ENCODE data around the gene SCN4A.
"Not testable (repeated sequence)": the region's sequence is repeated elsewhere in the genome, so short reads cannot be mapped to it uniquely, and the experiment has no call there.

Gene SCN4A

DNA sequence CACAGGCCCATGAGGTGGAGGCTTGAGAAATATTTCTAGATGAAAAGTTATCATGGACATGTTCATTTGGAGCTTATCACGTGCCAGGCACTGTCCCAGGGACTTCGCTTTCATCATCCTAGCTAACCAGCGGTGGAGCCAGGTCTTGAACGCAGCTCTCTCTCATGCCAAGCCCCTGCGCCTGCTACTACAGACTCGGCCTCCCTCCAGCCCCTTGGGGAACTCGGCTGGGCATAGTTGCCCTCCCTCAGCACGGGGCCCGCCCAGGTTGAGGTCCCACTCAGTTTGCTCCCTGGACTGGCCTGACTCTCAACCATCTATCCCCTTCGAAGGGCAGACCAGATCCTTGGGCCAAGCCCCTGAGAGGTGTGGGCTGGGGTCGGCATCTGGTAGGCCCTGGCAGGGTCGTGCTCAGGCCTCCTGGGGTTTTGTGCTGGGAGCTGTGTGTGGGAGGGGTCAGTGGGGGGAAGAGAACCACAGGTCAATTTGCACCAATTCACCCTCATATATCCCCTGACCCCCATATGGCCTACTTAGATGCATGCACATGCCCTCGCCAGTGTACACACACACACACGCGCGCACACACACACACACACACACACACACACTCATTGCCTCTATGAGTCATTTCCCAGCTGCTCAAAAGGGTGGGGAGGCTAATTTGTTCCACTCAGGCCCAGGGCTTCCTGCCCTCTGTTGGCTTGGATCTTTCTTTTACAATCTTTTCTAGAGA is 12.1 kb upstream of the SCN4A start:
- DNase-seq: peak; percentile 87

GRCh38 chr17:63984236-63984635 is 11.5 kb upstream of the SCN4A start:
- DNase-seq: no peak

- DNase-seq: no peak
Observed at GRCh38 chr17:63983320-63983719, 10.6 kb upstream of the SCN4A start.

GRCh38 chr17:63982641-63983040 is 9.9 kb upstream of the SCN4A start:
- not testable (repeated sequence) for DNase-seq

GRCh38 chr17:63978272-63979200 is 5.8 kb upstream of the SCN4A start:
- no peak for DNase-seq

GRCh38 chr17:63976702-63977101 is 4.0 kb upstream of the SCN4A start:
- no peak for DNase-seq

- DNase-seq: no peak
Observed at GRCh38 chr17:63975541-63976092, 2.9 kb upstream of the SCN4A start.

- DNase-seq: peak; percentile 66
Observed at GRCh38 chr17:63974594-63975192, 2.0 kb upstream of the SCN4A start.

DNA sequence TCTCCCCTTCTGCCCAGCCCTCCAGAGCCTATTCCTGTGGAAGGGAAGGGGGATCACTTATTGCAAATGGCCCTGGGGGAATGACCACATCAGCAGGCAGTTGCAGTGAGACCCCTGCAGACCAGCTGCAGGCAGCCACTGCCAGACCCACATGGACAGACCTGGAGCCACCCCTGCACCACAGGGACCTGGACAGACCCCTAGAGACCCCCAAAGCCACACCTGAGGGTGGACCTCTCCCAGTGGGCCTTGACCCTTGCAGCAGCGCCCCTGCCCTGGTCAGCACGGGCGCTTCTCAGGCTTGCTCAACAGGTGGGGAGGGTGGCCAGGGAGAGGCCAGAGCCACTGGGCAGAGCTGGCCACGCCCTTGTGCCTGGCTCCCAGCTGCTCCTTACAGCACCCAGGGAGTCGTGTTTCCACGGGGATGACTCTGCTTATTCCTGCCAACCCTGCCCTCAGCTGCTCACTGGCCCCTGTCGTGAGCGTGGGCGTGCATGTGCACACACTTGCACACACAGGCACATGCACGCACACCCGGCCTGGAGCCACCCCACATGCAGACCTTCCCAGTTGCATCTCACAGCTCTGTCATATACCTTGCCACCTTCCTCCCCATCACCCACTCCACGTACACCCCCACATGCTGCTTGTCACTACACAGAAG is 1.3 kb upstream of the SCN4A start:
- DNase-seq: peak; percentile 30

DNA sequence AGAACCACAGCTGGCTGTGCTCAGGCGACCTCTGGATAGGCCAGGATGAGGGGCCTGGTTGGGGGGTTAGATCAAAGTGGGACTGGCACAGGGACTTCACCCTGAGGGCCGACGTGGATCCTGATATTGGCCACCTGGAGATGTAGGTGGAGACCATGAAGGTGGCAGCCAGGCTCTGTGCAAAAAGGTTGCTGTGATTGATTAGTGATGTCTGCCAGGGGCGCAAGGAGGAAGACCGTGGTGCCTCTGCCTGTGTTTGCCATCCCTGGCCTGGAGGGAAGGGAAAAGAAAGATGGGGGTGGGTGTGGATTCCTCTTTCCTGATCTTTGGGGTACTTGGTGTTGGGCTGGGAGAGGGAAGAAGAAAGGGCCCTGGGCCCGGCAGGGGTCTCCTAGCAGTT is 529 bp upstream of the SCN4A start:
- DNase-seq: no peak

DNA sequence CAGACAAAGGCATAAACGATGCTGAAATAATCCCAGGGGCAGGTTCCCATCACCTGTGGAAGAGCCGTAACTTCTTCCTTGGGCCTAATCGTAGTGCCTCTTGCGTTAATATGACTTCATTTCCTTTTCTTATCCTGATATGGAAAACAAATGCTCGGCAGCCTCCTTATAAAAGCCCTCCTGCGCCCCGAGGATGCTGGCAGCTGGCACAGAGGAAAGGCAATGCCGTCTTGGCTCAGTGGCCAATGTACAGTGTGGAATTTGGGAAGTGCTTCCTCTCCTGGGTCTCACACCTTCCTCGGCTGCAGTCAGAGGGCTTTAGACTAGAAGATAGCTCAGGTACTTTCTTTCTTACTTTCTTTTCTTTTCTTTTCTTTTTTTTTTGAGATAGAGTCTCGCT is 3.4 kb downstream of the SCN4A start:
- DNase-seq: no peak

DNA sequence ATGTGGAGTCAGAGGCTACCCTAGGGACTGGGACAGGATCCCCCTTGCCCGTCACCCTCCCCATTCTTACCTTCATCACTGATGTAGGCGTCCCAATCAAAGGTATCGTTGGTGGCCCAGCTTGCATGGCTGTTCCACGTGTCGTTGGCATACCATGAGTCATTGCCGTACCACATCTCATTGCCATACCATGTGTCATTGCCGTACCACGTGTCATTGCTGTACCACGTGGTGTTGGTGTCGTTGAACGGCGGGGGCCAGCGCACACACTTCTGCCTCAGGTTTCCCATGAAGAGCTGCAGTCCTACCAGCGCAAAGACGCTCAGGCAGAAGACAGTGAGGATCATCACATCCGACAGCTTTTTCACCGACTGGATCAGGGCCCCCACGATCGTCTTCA is 4.8 kb downstream of the SCN4A start:
- DNase-seq: no peak

DNA sequence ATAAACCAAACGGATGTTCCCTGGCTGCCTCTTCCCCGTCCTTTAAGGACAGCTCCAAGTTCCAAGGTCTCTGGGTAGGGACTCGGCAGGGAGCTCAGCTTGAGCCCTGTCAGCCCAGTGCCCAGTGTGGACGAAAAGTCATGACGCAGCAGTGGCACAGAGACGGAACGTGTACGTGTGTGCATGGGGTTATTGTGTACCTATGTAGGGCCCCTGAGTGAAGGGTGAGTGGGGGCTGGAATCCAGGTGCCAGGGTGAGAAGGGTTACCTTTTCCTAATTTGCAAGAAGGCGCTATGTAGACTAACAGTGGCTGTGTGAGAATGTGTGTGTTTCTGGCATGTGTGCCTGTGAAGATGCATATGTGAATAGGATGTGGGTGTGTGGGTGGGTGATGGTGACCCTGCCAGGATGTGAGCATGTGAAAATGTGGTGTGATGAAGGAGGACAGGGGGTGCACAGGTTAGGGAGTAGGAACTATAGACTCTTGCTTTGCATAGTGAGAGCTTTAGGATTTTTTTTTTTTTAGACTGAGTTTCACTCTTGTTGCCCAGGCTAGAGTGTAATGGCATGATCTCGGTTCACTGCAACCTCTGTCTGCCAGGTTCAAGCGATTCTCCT is 6.0 kb downstream of the SCN4A start:
- DNase-seq: no peak

DNA sequence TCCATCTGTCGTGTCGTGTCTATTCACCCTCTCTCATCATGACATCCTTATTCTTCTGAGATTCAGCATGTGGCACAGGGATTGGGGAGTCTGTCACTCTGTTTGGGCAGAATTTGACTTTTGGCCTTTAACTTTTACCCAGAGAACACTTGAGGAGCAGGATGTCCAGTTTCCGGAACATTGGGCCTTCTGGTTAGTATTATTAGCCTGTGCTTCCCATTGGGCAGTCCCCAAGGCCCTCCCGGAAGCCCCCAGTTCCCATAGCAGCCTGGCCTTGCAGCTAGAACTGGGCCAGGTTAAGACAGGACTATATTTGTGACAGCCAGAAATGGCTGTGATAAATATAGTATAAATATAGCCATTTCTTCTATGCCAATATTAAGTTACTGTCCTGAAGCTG is 9.6 kb downstream of the SCN4A start:
- no peak for DNase-seq

GRCh38 chr17:63962298-63962744 is 10.4 kb downstream of the SCN4A start:
- DNase-seq: no peak

DNA sequence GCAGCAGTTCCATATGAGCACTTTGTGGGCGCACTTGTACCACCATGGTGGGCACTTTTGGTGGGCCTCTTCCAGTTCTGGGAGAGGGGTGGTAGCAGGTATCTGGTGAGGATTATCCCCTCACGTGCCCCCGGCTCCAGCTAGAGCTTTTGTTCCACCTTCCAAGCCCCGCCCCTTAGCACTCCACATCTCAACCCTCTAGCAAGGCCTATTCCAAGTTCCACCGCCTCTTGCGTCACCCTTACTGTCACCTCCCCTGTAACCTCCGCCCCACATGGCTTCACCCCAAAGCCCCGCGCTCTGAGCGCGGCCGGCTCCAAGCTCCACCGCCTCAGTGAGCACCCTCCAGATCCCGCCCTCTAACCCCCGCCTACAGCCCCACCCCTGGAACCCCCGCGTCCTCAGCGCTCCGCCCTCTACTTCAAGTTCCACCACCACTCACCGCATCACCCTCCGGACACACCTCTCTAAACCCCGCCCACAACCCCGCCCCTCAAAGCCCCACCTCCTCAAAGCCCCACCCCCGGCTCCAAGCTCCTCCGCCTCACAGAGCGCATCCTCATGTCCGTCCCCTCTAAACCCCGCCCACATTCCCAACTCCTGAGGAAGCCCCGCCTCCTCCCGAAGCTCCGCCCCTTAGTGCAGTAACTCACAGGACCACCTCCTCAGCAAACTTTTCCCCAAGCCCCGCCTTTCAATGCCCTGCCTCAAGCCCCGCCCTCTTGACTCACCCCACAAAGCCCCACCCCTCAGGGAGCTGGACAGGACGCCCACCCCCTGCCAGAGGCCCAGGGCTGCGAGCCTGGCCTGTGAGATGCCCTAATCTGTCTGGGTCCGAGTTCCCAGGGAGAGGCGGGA is 11.1 kb downstream of the SCN4A start:
- peak; percentile 66 for DNase-seq

GRCh38 chr17:63960430-63960829 is 12.3 kb downstream of the SCN4A start:
- no peak for DNase-seq

- no peak for DNase-seq
Observed at GRCh38 chr17:63960006-63960405, 12.7 kb downstream of the SCN4A start.

- peak; percentile 73 for DNase-seq
Observed at GRCh38 chr17:63956296-63956920, 16.3 kb downstream of the SCN4A start.

- DNase-seq: no peak
Observed at GRCh38 chr17:63955791-63956190, 16.9 kb downstream of the SCN4A start.

- no peak for DNase-seq
Observed at GRCh38 chr17:63955232-63955631, 17.5 kb downstream of the SCN4A start.

All from EL (cell line).